SK-N-SH (cell line): Measurements from ENCODE around the gene ARAF. TPM values are rescaled to one million over a fixed set of nuclear protein-coding genes. Genes with fewer than 3 reads are reported as not detected.
A peak's percentile ranks its signal among the peaks of the same experiment; 100 is the strongest.

Source experiments
- CTCF ChIA-PET: fragments of 300-600, 350-600 bp; formaldehyde crosslinking; extraction: SDS; loops from one replicate; lab custom pipeline; 2021; lab: Yijun Ruan, JAX
- POLR2A ChIA-PET: fragments of 350-600 bp; sonication (Branson Sonifier 250); formaldehyde crosslinking; extraction: SDS; loops from one replicate; lab custom pipeline; 2020; ENCODE audit warnings: antibody characterized with exemption, inconsistent platforms; lab: Yijun Ruan, JAX
- DNase-seq: peaks from one replicate; pipeline ENCODE4 v3.0.0; 2012
- H2AFZ ChIP-seq: fragments of 200-600 bp; sonication (generic); 2 replicates; pipeline ENCODE4 v1.8.1; 2016; ENCODE audit warnings: antibody characterized with exemption, mild to moderate bottlenecking, low read depth
- H3F3A ChIP-seq: fragments of 200-600 bp; sonication (generic); replicated peaks from 2 replicates; pipeline ENCODE3; 2016; ENCODE audit warnings: antibody characterized with exemption, mild to moderate bottlenecking; ENCODE audit not compliant: insufficient read depth
- H3K27ac ChIP-seq, 2 experiments: fragments of 200-500 bp in 1 of 2; fragments of 200-600 bp in 1 of 2; sonication (Bioruptor generic) in 1 of 2; sonication (generic), shearing (Covaris generic) in 1 of 2; 2 replicates each; pipeline versions ENCODE4 v1.5.1 to v1.6.1; 2014 to 2016; ENCODE audit warnings: low read depth in 2 of 2, inconsistent platforms in 1 of 2, low read length in 1 of 2, mild to moderate bottlenecking in 1 of 2, mixed read lengths in 1 of 2
- H3K27me3 ChIP-seq: fragments of 200-600 bp; sonication (generic), shearing (Covaris generic); 2 replicates; pipeline ENCODE4 v1.6.1; 2016; ENCODE audit warnings: mixed run types; ENCODE audit not compliant: insufficient read depth
- H3K36me3 ChIP-seq, 2 experiments: fragments of 200-500 bp in 1 of 2; fragments of 200-600 bp in 1 of 2; sonication (Bioruptor generic) in 1 of 2; sonication (generic) in 1 of 2; replicated peaks in 1 of 2; 2 replicates each; pipeline versions ENCODE3 to v1.5.1; 2014 to 2016; ENCODE audit warnings: low read length in 1 of 2, mild to moderate bottlenecking in 1 of 2; ENCODE audit not compliant: insufficient read depth in 2 of 2, control insufficient read depth in 1 of 2
- H3K4me1 ChIP-seq, 2 experiments: fragments of 200-500 bp in 1 of 2; fragments of 200-600 bp in 1 of 2; sonication (Bioruptor generic) in 1 of 2; sonication (generic), shearing (Covaris generic) in 1 of 2; 2 replicates each; pipeline versions ENCODE4 v1.5.1 to v1.6.1; 2014 to 2016; ENCODE audit warnings: low read depth in 1 of 2, low read length in 1 of 2, mixed run types in 1 of 2; ENCODE audit not compliant: insufficient read depth in 2 of 2, control insufficient read depth in 1 of 2
- H3K4me2 ChIP-seq: fragments of 200-600 bp; sonication (generic), shearing (Covaris generic); 2 replicates; pipeline ENCODE4 v1.6.1; 2017; ENCODE audit warnings: mixed run types
- H3K4me3 ChIP-seq, 2 experiments: fragments of 200-500 bp in 1 of 2; fragments of 200-600 bp in 1 of 2; sonication (Bioruptor generic) in 1 of 2; sonication (generic), shearing (Covaris generic) in 1 of 2; 2 replicates each; pipeline versions ENCODE4 v1.5.1 to v1.8.1; 2014 to 2016; ENCODE audit warnings: low read depth in 2 of 2, inconsistent platforms in 1 of 2, low read length in 1 of 2, mild to moderate bottlenecking in 1 of 2, mixed read lengths in 1 of 2, moderate library complexity in 1 of 2
- H3K79me2 ChIP-seq: fragments of 200-600 bp; sonication (generic); 2 replicates; pipeline ENCODE4 v1.8.1; 2017; ENCODE audit warnings: mild to moderate bottlenecking; ENCODE audit not compliant: insufficient read depth
- H3K9ac ChIP-seq: fragments of 200-600 bp; sonication (generic); 2 replicates; pipeline ENCODE4 v1.6.1; 2017; ENCODE audit warnings: mixed run types
- H3K9me2 ChIP-seq: fragments of 200-600 bp; sonication (generic); 2 replicates; pipeline ENCODE4 v1.6.1; 2017; ENCODE audit warnings: mixed run types
- H3K9me3 ChIP-seq: fragments of 200-600 bp; sonication (generic); 2 replicates; pipeline ENCODE4 v1.6.1; 2017; ENCODE audit warnings: mixed run types, mild to moderate bottlenecking, moderate library complexity
- H4K20me1 ChIP-seq: fragments of 200-600 bp; sonication (generic); 2 replicates; pipeline ENCODE4 v1.6.1; 2017; ENCODE audit warnings: mild to moderate bottlenecking, mixed run types; ENCODE audit not compliant: insufficient read depth
- CTCF ChIP-seq: fragments of 200-600 bp; sonication (generic); IDR thresholded peaks from 2 replicates; pipeline ENCODE4 v1.6.1; 2017; ENCODE audit warnings: antibody characterized with exemption, mild to moderate bottlenecking, moderate library complexity
- EP300 ChIP-seq, 2 experiments: IDR thresholded peaks; 2 replicates each; pipeline versions ENCODE4 v1.4.0 to v1.6.1; 2012; ENCODE audit warnings: borderline replicate concordance in 1 of 2, low read depth in 1 of 2, low read length in 1 of 2
- FOXJ3 ChIP-seq: sonication (generic); formaldehyde crosslinking; IDR thresholded peaks from 2 replicates; pipeline ENCODE4 v1.5.1; 2020; ENCODE audit warnings: mild to moderate bottlenecking, missing genetic modification reagents
- GATA2 ChIP-seq: sonication (generic); formaldehyde crosslinking; IDR thresholded peaks from 2 replicates; pipeline ENCODE4 v1.5.0; 2020; ENCODE audit warnings: mild to moderate bottlenecking, missing genetic modification reagents
- MAX ChIP-seq: IDR thresholded peaks from 2 replicates; pipeline ENCODE4 v1.4.0; 2012; ENCODE audit warnings: low read depth
- MEF2A ChIP-seq: IDR thresholded peaks from 2 replicates; pipeline ENCODE4 v1.4.0; 2012; ENCODE audit warnings: low read depth, borderline replicate concordance
- NRF1 ChIP-seq: IDR thresholded peaks from 2 replicates; pipeline ENCODE4 v1.6.1; 2012; ENCODE audit warnings: low read depth, mild to moderate bottlenecking, low read length
- PBX3 ChIP-seq: IDR thresholded peaks from 2 replicates; pipeline ENCODE4; 2012
- RCOR1 ChIP-seq: fragments of 150-350 bp; IDR thresholded peaks from 2 replicates; pipeline ENCODE4 v1.6.1; 2017; ENCODE audit warnings: antibody characterized with exemption, low read length
- REST ChIP-seq: IDR thresholded peaks from 2 replicates; pipeline ENCODE4 v1.6.1; 2012; ENCODE audit warnings: mild to moderate bottlenecking, low read depth, low read length, moderate library complexity
- RXRA ChIP-seq: IDR thresholded peaks from 2 replicates; pipeline ENCODE4 v1.4.0; 2012; ENCODE audit warnings: low read depth, mild to moderate bottlenecking, borderline replicate concordance
- SIN3A ChIP-seq: IDR thresholded peaks from 2 replicates; pipeline ENCODE4 v1.6.1; 2012; ENCODE audit warnings: low read depth, mild to moderate bottlenecking, low read length, moderate library complexity, borderline replicate concordance
- SMC3 ChIP-seq: IDR thresholded peaks from 2 replicates; pipeline ENCODE4 v1.6.1; 2012; ENCODE audit warnings: low read depth, low read length, improper control_type of control experiment
- TCF12 ChIP-seq: IDR thresholded peaks from 2 replicates; pipeline ENCODE4 v1.4.0; 2012
- USF1 ChIP-seq: IDR thresholded peaks from 2 replicates; pipeline ENCODE4 v1.4.0; 2012; ENCODE audit warnings: low read depth, borderline replicate concordance
- YY1 ChIP-seq: IDR thresholded peaks from 2 replicates; pipeline ENCODE4 v1.4.0; 2012; ENCODE audit warnings: low read depth, mild to moderate bottlenecking
- WGBS: methylation state at CpG from one replicate; pipeline ENCODE4 v1.1.6; 2017; ENCODE audit warnings: low lambda C conversion rate; 5-methylcytosine and 5-hydroxymethylcytosine counted together
- polyA plus RNA-seq, 3 experiments: library from polyadenylated mRNA; depleted of rRNA; stranded (reverse); fragments of >200 nt; gene quantifications; 2 replicates each; pipeline ENCODE4 v1.2.3, GENCODE V29; 2012

Gene ARAF
- polyA plus RNA-seq, 1 of the 3 experiments (the other 2 are of a cell fraction) = 48.6 TPM

- H3K4me3 ChIP-seq = peak overlapping the region; percentile 65 to 72
- H3F3A ChIP-seq = peaks cover 3% of the 10 kb centered on the region
- peak overlapping the region; percentile 78; the same call in 1 of the 2 replicates for H3K9ac ChIP-seq
- H4K20me1 ChIP-seq = no peaks in the 10 kb centered on the region
- DNase-seq = no peak
- ChIA-PET CTCF (no interaction called here), POLR2A (no interaction called here)
- H3K9me2 ChIP-seq = no peaks in the 10 kb centered on the region
- H3K27ac ChIP-seq = peak overlapping the region; percentile 34 to 80; a peak in 2 of 4 replicates
- H2AFZ ChIP-seq = no peak overlapping the region
- peaks cover 0 to 17% of the 10 kb centered on the region in 2 experiments for H3K36me3 ChIP-seq
- no peaks in the 10 kb centered on the region for H3K9me3 ChIP-seq
- H3K27me3 ChIP-seq = peaks cover 3% of the 10 kb centered on the region; the same call in 1 of the 2 replicates
- TF ChIP-seq SIN3A = no peak
- no peak for TF ChIP-seq SMC3
- TF ChIP-seq RXRA = no peak
- no peak for TF ChIP-seq PBX3
- TF ChIP-seq CTCF = no peak
- TF ChIP-seq YY1 = no peak
- no peak for TF ChIP-seq REST
- no peak for TF ChIP-seq MEF2A
- TF ChIP-seq USF1 = no peak
- no peak for TF ChIP-seq RCOR1
- TF ChIP-seq FOXJ3 = no peak
- TF ChIP-seq NRF1 = no peak
- TF ChIP-seq GATA2 (CRISPR knock-in tag) = no peak
- TF ChIP-seq EP300 (IDR thresholded peaks at IDR 0.05; ENCODE audit: borderline replicate concordance in 1 of 2, low read depth in 1 of 2, low read length in 1 of 2) = no peak
- TF ChIP-seq TCF12 = no peak
- no peak for TF ChIP-seq MAX
- peaks cover 34% of the 10 kb centered on the region for H3K79me2 ChIP-seq
- peaks cover 0 to 6% of the 10 kb centered on the region in 2 experiments; a peak in 1 of 4 replicates for H3K4me1 ChIP-seq
- 2% methylated on average over 9 of the region's 9 CpGs for WGBS
- H3K4me2 ChIP-seq = peak overlapping the region; percentile 77
Measured at GRCh38 chrX:47561659-47562151, 700 bp downstream of the ARAF start.
